ENCODE results near the gene SH3PXD2B.

DNA sequence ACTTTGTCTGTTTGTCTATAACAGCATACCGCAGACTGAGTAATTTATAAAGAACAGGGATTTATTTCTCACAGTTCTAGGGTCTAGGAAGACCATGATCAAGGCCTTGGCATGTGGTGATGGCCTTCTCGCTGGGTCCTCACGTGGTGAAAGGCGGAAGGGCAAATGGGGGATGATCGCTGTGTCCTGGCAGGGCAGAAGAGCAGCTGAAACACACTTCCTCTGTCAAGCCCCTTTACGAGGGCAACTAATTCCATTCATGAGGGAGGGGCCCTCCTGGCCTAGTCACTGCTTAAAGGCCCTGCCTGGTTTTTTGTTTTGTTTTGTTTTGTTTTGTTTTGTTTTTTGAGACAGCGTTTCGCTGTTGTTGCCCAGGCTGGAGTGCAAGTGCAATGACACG lies 128.9 kb downstream of the SH3PXD2B start:
- TF ChIP-seq, protein P1, sequence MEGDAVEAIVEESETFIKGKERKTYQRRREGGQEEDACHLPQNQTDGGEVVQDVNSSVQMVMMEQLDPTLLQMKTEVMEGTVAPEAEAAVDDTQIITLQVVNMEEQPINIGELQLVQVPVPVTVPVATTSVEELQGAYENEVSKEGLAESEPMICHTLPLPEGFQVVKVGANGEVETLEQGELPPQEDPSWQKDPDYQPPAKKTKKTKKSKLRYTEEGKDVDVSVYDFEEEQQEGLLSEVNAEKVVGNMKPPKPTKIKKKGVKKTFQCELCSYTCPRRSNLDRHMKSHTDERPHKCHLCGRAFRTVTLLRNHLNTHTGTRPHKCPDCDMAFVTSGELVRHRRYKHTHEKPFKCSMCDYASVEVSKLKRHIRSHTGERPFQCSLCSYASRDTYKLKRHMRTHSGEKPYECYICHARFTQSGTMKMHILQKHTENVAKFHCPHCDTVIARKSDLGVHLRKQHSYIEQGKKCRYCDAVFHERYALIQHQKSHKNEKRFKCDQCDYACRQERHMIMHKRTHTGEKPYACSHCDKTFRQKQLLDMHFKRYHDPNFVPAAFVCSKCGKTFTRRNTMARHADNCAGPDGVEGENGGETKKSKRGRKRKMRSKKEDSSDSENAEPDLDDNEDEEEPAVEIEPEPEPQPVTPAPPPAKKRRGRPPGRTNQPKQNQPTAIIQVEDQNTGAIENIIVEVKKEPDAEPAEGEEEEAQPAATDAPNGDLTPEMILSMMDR (IDR thresholded peaks at IDR 0.05) = no peak
- TF ChIP-seq ZFX (IDR thresholded peaks at IDR 0.05; ENCODE audit: borderline replicate concordance) = no peak

All from 22Rv1 (cell line).